Stimulated activated naive CD4-positive, alpha-beta T cell (primary cell): Measurements from ENCODE around the gene RXRG.

ENCODE experiments used
- DNase-seq, 6 experiments: peaks; one replicate each; lab custom pipeline; 2025; lab: John Stamatoyannopoulos, UW

The RXRG gene

GRCh38 chr1:165369255-165369848 is 75.6 kb downstream of the RXRG start:
- DNase-seq: peak in 4 of 6 experiments; percentile 17 to 33 (median 23)

- peak in 5 of 6 experiments; percentile 49 to 70 (median 54) for DNase-seq
These were observed 77.4 kb downstream of the RXRG start for GRCh38 chr1:165367375-165367993.

- DNase-seq: no peak
These were observed 79.6 kb downstream of the RXRG start for GRCh38 chr1:165365341-165365740.

GRCh38 chr1:165364568-165365133 is 80.3 kb downstream of the RXRG start:
- no peak for DNase-seq

- no peak for DNase-seq
These were observed 88.0 kb downstream of the RXRG start for GRCh38 chr1:165356876-165357275.

GRCh38 chr1:165355977-165356811 is 88.7 kb downstream of the RXRG start, which contains the start of gene LMX1A:
Gene LMX1A (minus strand): TSS chr1:165356715. CDS start chr1:165355559, 1,156 bp downstream.
- no peak for DNase-seq

GRCh38 chr1:165355139-165355976 is 89.6 kb downstream of the RXRG start:
- no peak for DNase-seq

- DNase-seq: no peak
These were observed 90.2 kb downstream of the RXRG start for GRCh38 chr1:165354739-165355138.

- DNase-seq: no peak
These were observed 90.9 kb downstream of the RXRG start for GRCh38 chr1:165353731-165354671.

- DNase-seq: no peak
These were observed 92.3 kb downstream of the RXRG start for GRCh38 chr1:165352442-165353293.

- DNase-seq: no peak
These were observed 93.0 kb downstream of the RXRG start for GRCh38 chr1:165351863-165352441.
